ENCODE measurements around the gene APOL1.

DNA sequence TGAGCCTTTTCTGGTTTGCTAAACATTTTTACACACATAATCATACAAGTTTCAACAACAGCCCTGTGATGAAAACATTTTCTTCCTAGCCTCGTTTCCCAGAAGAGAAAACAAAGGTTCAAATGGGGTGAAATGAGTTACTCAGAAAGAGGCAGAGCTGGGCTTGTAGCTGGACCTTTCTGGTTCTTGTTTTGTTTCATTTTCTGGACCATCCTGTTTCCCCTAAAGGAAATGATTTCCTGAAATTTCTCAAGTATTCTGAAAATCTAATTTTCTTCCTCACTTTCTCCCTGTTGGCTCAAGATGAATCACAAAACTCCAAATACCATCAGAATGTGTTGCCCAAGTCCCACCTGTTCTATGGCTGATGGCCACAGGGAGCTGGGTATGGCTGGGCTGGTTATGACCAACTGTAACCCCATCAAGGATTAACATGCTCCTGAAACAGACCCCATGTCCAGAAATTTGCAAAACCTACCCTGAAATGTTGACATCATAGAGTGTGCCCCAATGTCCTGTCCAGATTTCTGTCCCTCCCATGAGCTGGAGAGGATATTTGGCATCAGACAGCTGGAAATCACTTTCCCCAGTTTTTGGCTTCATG is 44.7 kb upstream of the APOL1 start:
- no peak for TF ChIP-seq POLR2A (IDR thresholded peaks at IDR 0.05)
- TF ChIP-seq, protein P1, sequence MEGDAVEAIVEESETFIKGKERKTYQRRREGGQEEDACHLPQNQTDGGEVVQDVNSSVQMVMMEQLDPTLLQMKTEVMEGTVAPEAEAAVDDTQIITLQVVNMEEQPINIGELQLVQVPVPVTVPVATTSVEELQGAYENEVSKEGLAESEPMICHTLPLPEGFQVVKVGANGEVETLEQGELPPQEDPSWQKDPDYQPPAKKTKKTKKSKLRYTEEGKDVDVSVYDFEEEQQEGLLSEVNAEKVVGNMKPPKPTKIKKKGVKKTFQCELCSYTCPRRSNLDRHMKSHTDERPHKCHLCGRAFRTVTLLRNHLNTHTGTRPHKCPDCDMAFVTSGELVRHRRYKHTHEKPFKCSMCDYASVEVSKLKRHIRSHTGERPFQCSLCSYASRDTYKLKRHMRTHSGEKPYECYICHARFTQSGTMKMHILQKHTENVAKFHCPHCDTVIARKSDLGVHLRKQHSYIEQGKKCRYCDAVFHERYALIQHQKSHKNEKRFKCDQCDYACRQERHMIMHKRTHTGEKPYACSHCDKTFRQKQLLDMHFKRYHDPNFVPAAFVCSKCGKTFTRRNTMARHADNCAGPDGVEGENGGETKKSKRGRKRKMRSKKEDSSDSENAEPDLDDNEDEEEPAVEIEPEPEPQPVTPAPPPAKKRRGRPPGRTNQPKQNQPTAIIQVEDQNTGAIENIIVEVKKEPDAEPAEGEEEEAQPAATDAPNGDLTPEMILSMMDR (IDR thresholded peaks at IDR 0.05) = no peak
